Neural cell (in vitro differentiated cells): ENCODE results near the gene GNG13. TPM values are rescaled to one million over a fixed set of nuclear protein-coding genes. Genes with fewer than 3 reads are reported as not detected.

ENCODE experiments used
- H2AFZ ChIP-seq: fragments of 200-600, 300-800 bp; sonication (generic), shearing (Covaris generic); 2 replicates; pipeline ENCODE4 v1.6.0; 2014; ENCODE audit warnings: low read depth, mild to moderate bottlenecking, antibody characterized with exemption, low read length, moderate library complexity
- H3F3A ChIP-seq: fragments of 200-600 bp; shearing (Covaris generic); 2 replicates; pipeline ENCODE4 v1.6.1; 2016; ENCODE audit warnings: mild to moderate bottlenecking, moderate library complexity, mixed read lengths, antibody characterized with exemption, low read length; ENCODE audit not compliant: insufficient read depth, poor library complexity, severe bottlenecking
- H3K27ac ChIP-seq: fragments of 200-600, 300-800 bp; sonication (generic), shearing (Covaris generic); 2 replicates; pipeline ENCODE4 v1.5.1; 2014; ENCODE audit warnings: mild to moderate bottlenecking, low read length, moderate library complexity
- H3K27me3 ChIP-seq: fragments of 300-800, 200-600 bp; sonication (generic), shearing (Covaris generic); 2 replicates; pipeline ENCODE4 v1.6.0; 2014; ENCODE audit warnings: mild to moderate bottlenecking, low read depth, low read length, moderate library complexity; ENCODE audit not compliant: insufficient read depth
- H3K36me3 ChIP-seq: fragments of 300-800, 200-600 bp; sonication (generic), shearing (Covaris generic); 2 replicates; pipeline ENCODE4 v1.5.1; 2014; ENCODE audit warnings: mild to moderate bottlenecking, antibody characterized with exemption, low read length, moderate library complexity; ENCODE audit not compliant: insufficient read depth
- H3K4me2 ChIP-seq: fragments of 300-800, 200-600 bp; sonication (generic), shearing (Covaris generic); 2 replicates; pipeline ENCODE4 v1.6.0; 2014; ENCODE audit warnings: mild to moderate bottlenecking, low read length
- H3K4me3 ChIP-seq: fragments of 300-800, 200-600 bp; sonication (generic), shearing (Covaris generic); 2 replicates; pipeline ENCODE4 v1.5.1; 2014; ENCODE audit warnings: mild to moderate bottlenecking, low read length, moderate library complexity
- H3K79me2 ChIP-seq: fragments of 200-600 bp; shearing (Covaris generic); replicated peaks from 2 replicates; pipeline ENCODE4 v1.6.0; 2014; ENCODE audit warnings: mild to moderate bottlenecking, low read length, moderate library complexity; ENCODE audit not compliant: insufficient read depth
- H3K9ac ChIP-seq: fragments of 300-800, 200-600 bp; sonication (generic), shearing (Covaris generic); 2 replicates; pipeline ENCODE4 v1.6.1; 2016; ENCODE audit warnings: mild to moderate bottlenecking, low read length, mixed read lengths
- H3K9me2 ChIP-seq: fragments of 200-600 bp; shearing (Covaris generic); 2 replicates; pipeline ENCODE4 v1.6.1; 2016; ENCODE audit warnings: mild to moderate bottlenecking, low read length, mixed read lengths; ENCODE audit not compliant: insufficient read depth
- H3K9me3 ChIP-seq: fragments of 200-600, 300-800 bp; sonication (generic), shearing (Covaris generic); 2 replicates; pipeline ENCODE4 v1.6.1; 2016; ENCODE audit warnings: mild to moderate bottlenecking, mixed run types, low read length, moderate library complexity, mixed read lengths
- H4K20me1 ChIP-seq: fragments of 200-600 bp; shearing (Covaris generic); 2 replicates; pipeline ENCODE4 v1.6.1; 2016; ENCODE audit warnings: mild to moderate bottlenecking, mixed run types; ENCODE audit not compliant: insufficient read depth
- CTCF ChIP-seq: fragments of 450-650 bp; IDR thresholded peaks from 2 replicates; pipeline ENCODE4 v1.5.1; 2014; ENCODE audit warnings: antibody characterized with exemption, mild to moderate bottlenecking, moderate library complexity; ENCODE audit not compliant: poor library complexity, severe bottlenecking
- EP300 ChIP-seq: fragments of 450-650 bp; conservative IDR thresholded peaks from 2 replicates; pipeline ENCODE4 v1.6.1; 2014; ENCODE audit warnings: antibody characterized with exemption, mild to moderate bottlenecking, moderate library complexity; ENCODE audit not compliant: poor library complexity, severe bottlenecking
- EZH2 ChIP-seq: fragments of 200-600, 300-800 bp; shearing (Covaris generic), sonication (generic); IDR thresholded peaks from 2 replicates; pipeline ENCODE4 v1.6.1; 2014; ENCODE audit warnings: antibody characterized with exemption, low read length, borderline replicate concordance, mild to moderate bottlenecking; ENCODE audit not compliant: insufficient read depth, poor library complexity, severe bottlenecking
- MXI1 ChIP-seq: fragments of 450-650 bp; conservative IDR thresholded peaks from 2 replicates; pipeline ENCODE4 v1.6.1; 2014; ENCODE audit warnings: antibody characterized with exemption, mild to moderate bottlenecking; ENCODE audit not compliant: poor library complexity, severe bottlenecking
- POLR2AphosphoS5 ChIP-seq: IDR thresholded peaks from 2 replicates; pipeline ENCODE4 v1.6.1; 2012
- RAD21 ChIP-seq: fragments of 450-650 bp; conservative IDR thresholded peaks from 2 replicates; pipeline ENCODE4 v1.6.1; 2014; ENCODE audit warnings: antibody characterized with exemption, mild to moderate bottlenecking, moderate library complexity
- REST ChIP-seq: IDR thresholded peaks from 2 replicates; pipeline ENCODE4 v1.6.1; 2012; ENCODE audit warnings: borderline replicate concordance
- SMC3 ChIP-seq: fragments of 450-650 bp; conservative IDR thresholded peaks from 2 replicates; pipeline ENCODE4 v1.6.1; 2014; ENCODE audit warnings: antibody characterized with exemption, mild to moderate bottlenecking, moderate library complexity; ENCODE audit not compliant: poor library complexity
- TAF1 ChIP-seq: IDR thresholded peaks from 2 replicates; pipeline ENCODE4 v1.6.1; 2012; ENCODE audit warnings: low read depth
- polyA plus RNA-seq: library from polyadenylated mRNA; depleted of rRNA; stranded (reverse); fragments of >200 nt; gene quantifications from 2 replicates; pipeline ENCODE4 v1.2.3, GENCODE V29; 2014

The GNG13 gene
- polyA plus RNA-seq, 1 donor from 2014 or later: not detected

GRCh38 chr16:842061-842476 lies 41.5 kb upstream of the GNG13 start:
- Histone ChIP-seq H3K9me2 (no peaks in the 10 kb centered on the region), H3K27me3 (no peaks in the 10 kb centered on the region), H3K9me3 (no peaks in the 10 kb centered on the region), H3F3A (no peaks in the 10 kb centered on the region), H3K36me3 (no peaks in the 10 kb centered on the region), H4K20me1 (no peaks in the 10 kb centered on the region), H3K4me3 (no peak overlapping the region), H3K79me2 (no peaks in the 10 kb centered on the region), H3K27ac (no peak overlapping the region), H3K4me2 (no peak overlapping the region), H2AFZ (no peak overlapping the region), H3K9ac (no peak overlapping the region)
- TF ChIP-seq POLR2AphosphoS5: no peak

- H3K9ac ChIP-seq: no peak overlapping the region
- no peaks in the 10 kb centered on the region for H3F3A ChIP-seq
- H3K9me3 ChIP-seq: no peaks in the 10 kb centered on the region
- H3K9me2 ChIP-seq: no peaks in the 10 kb centered on the region
- H3K27me3 ChIP-seq: no peaks in the 10 kb centered on the region
- H3K79me2 ChIP-seq: no peaks in the 10 kb centered on the region
- H4K20me1 ChIP-seq: no peaks in the 10 kb centered on the region
- H3K4me3 ChIP-seq: no peak overlapping the region
- no peak overlapping the region for H3K4me2 ChIP-seq
- H3K36me3 ChIP-seq: no peaks in the 10 kb centered on the region
- no peak overlapping the region for H3K27ac ChIP-seq
- no peak overlapping the region for H2AFZ ChIP-seq
- TF ChIP-seq SMC3: no peak
- TF ChIP-seq TAF1: no peak
- TF ChIP-seq REST: no peak
- no peak for TF ChIP-seq RAD21
- no peak for TF ChIP-seq POLR2AphosphoS5
- no peak for TF ChIP-seq MXI1
- no peak for TF ChIP-seq EZH2
- TF ChIP-seq CTCF: no peak
- TF ChIP-seq EP300: no peak
Observed at GRCh38 chr16:841455-842060, 41.0 kb upstream of the GNG13 start.
